ENCODE measurements around the gene LKAAEAR1.
"Not testable (repeated sequence)": the region's sequence is repeated elsewhere in the genome, so short reads cannot be mapped to it uniquely, and the experiment has no call there.

Gene LKAAEAR1

GRCh38 chr20:64096535-64096934 lies 12.3 kb upstream of the LKAAEAR1 start:
- no peak for DNase-seq

DNA sequence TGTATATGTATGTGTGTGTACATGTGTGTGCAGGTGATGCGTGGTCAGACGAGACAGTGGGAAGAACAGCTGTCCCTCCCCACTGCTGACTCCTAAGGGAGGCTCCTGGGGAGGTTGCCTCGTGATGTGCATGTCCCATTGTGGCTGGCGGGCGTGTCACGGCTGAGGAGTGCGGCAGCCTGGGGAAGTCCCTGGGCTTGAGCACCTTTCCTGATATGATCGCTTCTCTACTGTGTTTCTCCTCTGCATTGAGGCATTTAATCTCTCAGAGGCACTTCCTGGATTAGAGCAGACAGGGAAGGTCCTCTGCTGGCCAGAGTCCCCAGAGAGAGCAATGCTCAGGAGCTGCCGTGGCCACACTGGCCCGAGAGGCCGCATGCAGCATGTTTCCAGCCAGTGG lies 11.7 kb upstream of the LKAAEAR1 start:
- no peak for DNase-seq

DNA sequence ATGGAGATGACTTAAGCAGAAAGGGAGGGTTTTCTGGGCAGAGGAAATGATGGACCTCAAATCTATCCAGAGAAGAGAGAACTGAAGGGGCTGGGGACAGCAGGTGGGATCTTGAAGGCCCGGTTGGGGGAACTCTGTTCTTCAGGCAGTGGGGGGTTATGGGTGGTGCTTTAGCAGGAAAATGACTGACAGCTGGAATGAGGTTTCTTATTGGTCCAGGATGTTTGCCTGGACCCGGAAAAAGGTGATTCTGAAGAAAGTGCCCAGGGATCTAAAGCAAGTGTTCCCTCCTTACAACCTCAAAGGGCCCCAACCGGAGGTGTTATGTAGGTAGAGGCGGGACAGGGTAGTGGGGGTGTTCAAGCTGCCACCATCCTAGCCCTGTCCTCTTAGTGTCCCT lies 11.3 kb upstream of the LKAAEAR1 start:
- no peak for DNase-seq

GRCh38 chr20:64093013-64093503 lies 8.9 kb upstream of the LKAAEAR1 start:
- no peak for DNase-seq

- DNase-seq: no peak
Observed at GRCh38 chr20:64092258-64093012, 8.2 kb upstream of the LKAAEAR1 start.

DNA sequence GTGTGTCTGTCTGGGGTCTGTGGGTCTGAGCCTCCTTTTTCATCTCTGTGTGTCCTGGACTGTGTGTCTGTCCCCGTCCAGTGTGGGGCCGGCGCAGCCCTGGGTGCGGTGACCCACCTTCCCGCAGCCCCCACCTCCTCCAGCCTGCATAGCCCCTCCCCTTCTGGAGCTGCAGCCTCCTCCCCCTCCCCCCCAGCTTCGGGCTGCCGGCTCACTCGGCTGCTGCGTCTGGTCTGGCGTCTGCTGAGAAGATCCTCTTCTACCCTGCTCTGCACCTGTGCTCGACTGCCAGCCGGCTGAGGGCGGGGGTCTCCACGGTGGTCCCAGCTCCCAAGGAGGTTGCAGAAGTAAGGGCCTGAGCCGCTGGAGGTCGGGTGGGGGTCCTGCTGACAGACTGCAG lies 7.6 kb upstream of the LKAAEAR1 start:
- DNase-seq: no peak

DNA sequence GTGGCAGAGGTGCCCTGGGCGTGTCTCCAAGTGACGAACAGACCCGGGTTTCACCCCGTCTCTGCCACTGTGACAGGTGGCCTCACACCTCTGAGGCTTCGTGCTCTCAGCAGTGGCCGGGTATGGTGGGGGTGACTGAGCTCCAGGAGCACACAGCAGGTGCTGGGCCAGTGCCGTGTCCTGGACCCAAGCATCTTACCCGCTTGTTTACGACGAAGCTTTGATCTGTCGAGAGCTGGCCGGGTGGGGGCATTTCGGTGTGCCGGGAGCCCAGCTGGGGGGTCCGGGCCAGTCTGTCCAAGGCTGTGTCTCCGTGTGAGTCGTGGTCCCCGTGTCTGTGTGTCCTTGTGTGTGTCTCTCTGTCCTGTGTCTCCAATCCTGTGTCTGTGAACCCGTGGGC lies 7.1 kb upstream of the LKAAEAR1 start:
- DNase-seq: no peak

DNA sequence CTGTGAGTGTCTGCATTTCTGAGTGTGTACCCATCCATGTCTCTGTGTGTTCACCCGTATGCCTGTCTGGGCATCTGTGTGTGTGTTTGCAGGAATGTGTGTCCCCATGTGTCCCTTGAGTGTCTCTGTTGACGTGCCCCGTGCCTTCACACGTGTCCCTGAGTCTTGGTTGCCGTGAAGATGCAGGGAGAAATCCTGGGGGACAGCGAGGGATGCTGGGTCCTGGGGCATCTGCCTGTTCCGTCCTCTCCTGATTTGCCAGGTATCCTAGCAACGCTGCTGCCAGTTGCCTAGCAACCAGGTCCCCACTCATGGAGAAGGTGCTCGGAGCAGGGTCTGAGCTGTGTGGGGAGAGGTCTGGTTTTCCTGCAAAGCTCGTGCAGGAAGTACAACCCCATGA lies 6.0 kb upstream of the LKAAEAR1 start:
- no peak for DNase-seq

- not testable (repeated sequence) for DNase-seq
Observed at GRCh38 chr20:64088586-64088985, 4.4 kb upstream of the LKAAEAR1 start.

DNA sequence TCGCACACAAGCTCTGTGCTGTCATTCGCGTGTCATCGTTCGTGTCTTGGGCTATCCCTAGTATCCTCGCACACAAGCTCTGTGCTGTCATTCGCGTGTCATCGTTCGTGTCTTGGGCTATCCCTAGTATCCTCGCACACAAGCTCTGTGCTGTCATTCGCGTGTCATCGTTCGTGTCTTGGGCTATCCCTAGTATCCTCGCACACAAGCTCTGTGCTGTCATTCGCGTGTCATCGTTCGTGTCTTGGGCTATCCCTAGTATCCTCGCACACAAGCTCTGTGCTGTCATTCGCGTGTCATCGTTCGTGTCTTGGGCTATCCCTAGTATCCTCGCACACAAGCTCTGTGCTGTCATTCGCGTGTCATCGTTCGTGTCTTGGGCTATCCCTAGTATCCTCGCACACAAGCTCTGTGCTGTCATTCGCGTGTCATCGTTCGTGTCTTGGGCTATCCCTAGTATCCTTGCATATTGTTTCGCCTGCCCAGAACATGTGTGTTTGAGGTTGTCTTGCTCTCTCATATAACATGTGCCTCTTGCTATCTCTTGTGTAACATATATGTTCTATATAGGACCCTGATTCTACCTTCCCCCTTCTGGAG lies 3.1 kb upstream of the LKAAEAR1 start:
- not testable (repeated sequence) for DNase-seq

DNA sequence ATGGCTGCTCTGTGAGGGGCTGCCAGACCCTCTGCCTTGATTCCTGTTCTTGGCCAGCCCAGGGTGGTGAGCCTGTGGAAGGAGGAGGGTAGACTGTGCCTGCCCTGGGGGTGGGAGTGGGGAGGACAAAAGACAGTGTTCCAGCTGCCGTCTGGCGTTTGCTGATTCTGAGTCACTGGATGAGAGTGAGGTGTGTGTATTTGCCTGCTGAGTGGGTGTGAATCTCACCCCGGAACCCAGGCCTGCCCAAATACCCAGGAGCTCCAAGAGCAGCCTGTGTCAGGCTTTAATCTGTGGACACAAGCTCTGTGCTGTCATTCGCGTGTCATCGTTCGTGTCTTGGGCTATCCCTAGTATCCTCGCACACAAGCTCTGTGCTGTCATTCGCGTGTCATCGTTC lies 2.6 kb upstream of the LKAAEAR1 start:
- DNase-seq: no peak

GRCh38 chr20:64084685-64085152 lies 521 bp upstream of the LKAAEAR1 start:
- no peak for DNase-seq

DNA sequence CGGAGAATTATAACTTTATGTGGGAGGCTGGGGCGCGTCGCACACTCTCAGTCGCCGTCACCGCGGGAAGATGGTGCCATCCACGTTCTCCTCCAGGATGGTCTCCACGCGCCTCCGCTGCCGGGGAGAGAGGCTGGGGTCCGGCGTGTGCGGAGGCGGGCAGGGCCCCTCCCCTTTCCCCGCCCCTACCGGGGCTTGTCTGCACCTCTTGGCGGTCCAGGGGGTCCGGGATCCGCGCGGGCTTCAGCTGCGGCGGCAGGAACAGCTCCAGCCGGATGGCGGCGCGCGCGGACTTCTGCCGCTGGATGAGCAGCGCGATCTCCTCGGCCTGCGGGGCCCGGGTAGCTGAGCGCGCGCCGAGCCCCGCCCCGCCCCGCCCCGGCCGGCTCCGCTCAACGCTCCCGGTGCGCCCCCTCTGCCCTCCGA lies 807 bp downstream of the LKAAEAR1 start:
- DNase-seq: no peak

GRCh38 chr20:64082820-64083377 lies 1.3 kb downstream of the LKAAEAR1 start:
- no peak for DNase-seq

- DNase-seq: no peak
Observed at GRCh38 chr20:64082126-64082731, 2.0 kb downstream of the LKAAEAR1 start.

DNA sequence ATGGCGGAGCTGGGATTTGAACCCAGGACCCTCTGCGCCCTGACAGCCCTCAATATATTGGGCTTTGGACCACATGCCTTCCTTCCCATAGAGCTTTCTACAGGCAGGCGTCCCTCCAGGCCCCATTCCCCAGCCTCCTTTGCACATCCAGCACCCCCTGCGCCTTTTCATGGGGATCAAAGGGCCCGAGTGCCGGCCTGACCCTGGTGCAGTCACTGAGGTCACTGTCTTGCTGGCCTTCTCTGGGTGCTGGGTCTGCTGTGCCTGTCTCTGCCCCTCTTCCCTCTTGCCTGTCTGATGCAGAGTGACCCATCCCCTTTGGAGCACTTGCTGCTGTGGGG lies 2.6 kb downstream of the LKAAEAR1 start:
- DNase-seq: no peak

- DNase-seq: no peak
Observed at GRCh38 chr20:64080813-64081623, 3.2 kb downstream of the LKAAEAR1 start.

DNA sequence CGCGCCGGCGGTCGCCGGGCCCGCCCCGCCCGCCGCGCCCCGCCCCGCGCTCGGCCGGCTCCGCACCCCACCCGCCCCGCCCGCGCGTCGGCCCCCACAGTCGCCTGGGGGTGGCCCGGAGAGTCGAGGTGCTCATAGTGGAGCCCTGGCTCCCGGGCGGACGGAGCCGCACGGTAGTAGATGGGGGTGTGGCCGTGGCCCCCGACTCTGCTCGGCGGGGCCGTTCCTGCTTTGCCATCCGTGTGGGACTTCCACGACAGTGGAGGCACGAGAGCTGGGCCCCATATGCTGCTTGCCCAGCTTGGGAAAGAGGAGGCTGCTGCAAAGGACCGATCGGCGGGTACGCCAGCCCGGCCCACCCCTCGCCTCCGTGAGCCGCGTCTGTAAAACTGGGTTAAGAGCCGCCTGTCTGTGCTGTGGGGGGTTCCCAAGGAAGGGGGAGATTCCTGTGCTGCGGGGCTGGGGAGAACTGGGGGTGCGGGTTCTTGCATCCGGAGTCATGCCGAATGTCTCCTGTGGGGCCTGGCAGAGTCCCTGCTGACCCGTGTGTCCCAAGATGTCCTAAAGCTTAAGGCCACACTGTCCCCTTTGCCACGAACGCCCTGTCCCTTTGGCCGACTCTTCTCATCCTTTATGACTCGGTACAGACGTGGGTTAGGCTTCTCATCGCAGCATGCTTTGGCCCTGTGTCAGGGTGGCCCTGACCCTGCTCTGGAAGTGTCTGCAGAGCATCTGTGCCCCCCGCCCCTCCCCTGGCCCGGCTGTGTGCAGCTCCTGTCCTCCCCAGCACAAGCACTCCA lies 4.0 kb downstream of the LKAAEAR1 start, which contains the start of gene OPRL1:
Gene OPRL1, plus strand, starts transcription at position 70 of the 800 bp plus-strand sequence. CDS start 12,639 bp downstream, outside the sequence.
- no peak for DNase-seq

GRCh38 chr20:64079273-64080012 lies 4.8 kb downstream of the LKAAEAR1 start, which contains the start of gene RGS19:
RGS19 (minus strand) TSS chr20:64079518; CDS start chr20:64076886, 2,632 bp downstream.
- no peak for DNase-seq

GRCh38 chr20:64078934-64079272 lies 5.3 kb downstream of the LKAAEAR1 start:
- DNase-seq: no peak
